Coronary artery (tissue), 2 donors: ENCODE measurements around the gene SFT2D1.

Source experiments
- DNase-seq: peaks from one replicate; pipeline ENCODE4 v3.0.0-alpha.2; 2017; ENCODE audit warnings: low spot score
- H3K27ac ChIP-seq, 2 donors: fragments of 200-600 bp; sonication (generic); one replicate each; pipeline ENCODE4 v1.5.1; 2016 to 2019
- H3K4me3 ChIP-seq: fragments of 200-600 bp; sonication (generic); 2 replicates; pipeline ENCODE4 v1.5.1; 2016; ENCODE audit warnings: mild to moderate bottlenecking, moderate library complexity
- TF ChIP-seq, protein P1 (sequence below): fragments of 200-600 bp; sonication (generic); IDR thresholded peaks from one replicate; pipeline ENCODE4 v1.5.1; 2019; ENCODE audit warnings: antibody characterized with exemption

The SFT2D1 gene

DNA sequence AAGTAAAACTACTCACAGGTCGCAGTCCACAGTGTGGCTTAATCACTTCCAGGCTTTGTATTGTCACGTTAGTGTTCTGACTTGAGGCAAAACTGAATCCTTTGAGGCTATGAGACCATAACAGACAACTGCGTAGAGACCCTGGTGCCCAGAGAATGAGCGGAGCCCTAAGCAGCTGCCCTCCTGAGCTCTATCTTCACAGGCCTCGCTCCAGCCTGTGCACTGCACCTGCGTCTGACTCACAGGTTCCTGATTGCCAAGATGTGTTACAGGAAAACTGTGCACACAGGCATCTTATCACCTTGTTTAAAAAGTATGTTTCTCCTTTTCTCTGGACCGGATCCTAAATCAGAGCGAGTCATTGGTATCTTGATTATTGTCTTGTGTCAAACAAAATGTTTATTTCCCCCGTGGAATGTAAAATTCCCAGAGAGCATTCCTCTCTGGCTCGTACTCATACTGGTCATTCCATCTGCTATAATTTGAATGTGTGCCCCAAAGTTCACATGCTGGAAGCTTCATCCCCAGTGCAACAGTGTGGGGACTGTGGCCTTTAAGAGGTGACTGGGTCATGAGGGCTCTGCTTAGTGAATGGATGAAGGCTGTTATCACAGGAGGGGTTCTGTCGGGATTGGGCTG, 59.8 kb downstream of the SFT2D1 start:
- no peak overlapping the region for H3K4me3 ChIP-seq
- no peak overlapping the region for H3K27ac ChIP-seq
- DNase-seq = no peak
- TF ChIP-seq, protein P1, sequence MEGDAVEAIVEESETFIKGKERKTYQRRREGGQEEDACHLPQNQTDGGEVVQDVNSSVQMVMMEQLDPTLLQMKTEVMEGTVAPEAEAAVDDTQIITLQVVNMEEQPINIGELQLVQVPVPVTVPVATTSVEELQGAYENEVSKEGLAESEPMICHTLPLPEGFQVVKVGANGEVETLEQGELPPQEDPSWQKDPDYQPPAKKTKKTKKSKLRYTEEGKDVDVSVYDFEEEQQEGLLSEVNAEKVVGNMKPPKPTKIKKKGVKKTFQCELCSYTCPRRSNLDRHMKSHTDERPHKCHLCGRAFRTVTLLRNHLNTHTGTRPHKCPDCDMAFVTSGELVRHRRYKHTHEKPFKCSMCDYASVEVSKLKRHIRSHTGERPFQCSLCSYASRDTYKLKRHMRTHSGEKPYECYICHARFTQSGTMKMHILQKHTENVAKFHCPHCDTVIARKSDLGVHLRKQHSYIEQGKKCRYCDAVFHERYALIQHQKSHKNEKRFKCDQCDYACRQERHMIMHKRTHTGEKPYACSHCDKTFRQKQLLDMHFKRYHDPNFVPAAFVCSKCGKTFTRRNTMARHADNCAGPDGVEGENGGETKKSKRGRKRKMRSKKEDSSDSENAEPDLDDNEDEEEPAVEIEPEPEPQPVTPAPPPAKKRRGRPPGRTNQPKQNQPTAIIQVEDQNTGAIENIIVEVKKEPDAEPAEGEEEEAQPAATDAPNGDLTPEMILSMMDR = no peak

DNA sequence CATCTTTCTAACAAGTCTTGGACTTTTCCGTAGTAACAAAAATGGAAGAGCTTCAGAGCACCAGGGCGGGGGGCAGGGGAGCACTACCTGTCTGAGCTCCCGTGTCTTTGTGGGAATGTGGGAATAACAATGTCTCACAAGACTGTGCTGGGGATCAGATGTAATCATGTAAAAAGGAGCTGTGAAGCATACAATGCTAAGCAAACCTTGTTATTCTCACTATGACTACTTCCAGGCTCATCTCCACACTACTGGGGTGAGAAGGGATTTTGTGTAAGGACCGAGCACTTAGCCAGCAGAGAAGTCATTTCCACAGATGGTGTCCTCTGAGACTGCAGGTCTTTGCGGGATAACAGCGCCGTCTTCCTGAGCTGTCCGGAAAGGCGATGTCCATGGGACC, 61.2 kb downstream of the SFT2D1 start:
- no peak overlapping the region for H3K4me3 ChIP-seq
- H3K27ac ChIP-seq = no peak overlapping the region
- no peak for DNase-seq
- TF ChIP-seq, protein P1 = no peak

DNA sequence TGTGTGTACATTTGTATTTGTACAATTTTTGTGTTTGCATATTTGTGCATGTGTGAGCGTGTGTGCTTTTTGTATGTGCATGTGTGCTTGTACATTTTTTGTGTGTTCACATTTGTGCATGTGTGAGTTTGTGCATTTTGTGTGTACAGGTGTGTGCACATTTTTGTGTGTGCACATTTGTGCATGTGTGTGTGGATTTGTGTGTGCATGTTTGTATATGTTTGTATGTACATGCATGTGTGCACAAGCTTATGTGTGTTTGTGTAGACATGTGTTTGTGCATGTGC, 63.0 kb downstream of the SFT2D1 start:
- DNase-seq = no peak
- TF ChIP-seq, protein P1 = no peak
- H3K4me3 ChIP-seq = no peak overlapping the region
- no peak overlapping the region for H3K27ac ChIP-seq

DNA sequence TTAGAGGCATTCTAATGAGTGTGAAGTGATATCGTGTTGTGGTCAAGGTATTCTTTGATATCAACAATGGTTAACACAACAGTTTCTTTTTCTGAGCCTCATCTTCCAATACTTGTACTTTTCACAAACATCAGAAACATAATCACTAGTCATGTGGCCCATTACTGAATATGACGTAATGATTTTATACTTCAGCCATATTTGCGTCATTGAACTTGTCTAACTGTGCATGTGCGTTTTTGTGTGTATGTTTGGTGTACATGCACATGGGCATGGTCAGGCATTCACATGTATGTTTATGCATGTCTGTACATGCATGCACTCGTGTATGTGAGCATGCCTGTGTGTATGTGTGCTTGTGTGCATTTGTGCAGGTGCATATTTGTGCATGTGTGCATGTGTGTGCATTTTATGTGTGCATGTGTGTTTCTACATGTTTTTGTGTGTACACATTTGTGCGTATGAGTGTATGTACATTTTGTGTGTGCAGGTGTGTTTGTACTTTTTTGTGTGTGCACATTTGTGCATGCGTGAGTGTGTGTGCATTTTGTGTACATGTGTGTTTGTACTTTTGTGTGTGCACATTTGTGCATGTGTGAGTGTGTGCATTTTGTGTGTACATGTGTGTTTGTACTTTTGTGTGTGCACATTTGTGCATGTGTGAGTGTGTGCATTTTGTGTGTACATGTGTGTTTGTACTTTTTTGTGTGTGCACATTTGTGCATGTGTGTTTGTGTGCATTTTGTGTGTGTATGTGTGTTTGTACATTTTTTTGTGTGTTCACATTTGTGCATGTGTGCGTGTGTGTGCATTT, 63.6 kb downstream of the SFT2D1 start:
- TF ChIP-seq, protein P1 = no peak
- Histone ChIP-seq H3K4me3 (no peak overlapping the region), H3K27ac (no peak overlapping the region)
- no peak for DNase-seq

DNA sequence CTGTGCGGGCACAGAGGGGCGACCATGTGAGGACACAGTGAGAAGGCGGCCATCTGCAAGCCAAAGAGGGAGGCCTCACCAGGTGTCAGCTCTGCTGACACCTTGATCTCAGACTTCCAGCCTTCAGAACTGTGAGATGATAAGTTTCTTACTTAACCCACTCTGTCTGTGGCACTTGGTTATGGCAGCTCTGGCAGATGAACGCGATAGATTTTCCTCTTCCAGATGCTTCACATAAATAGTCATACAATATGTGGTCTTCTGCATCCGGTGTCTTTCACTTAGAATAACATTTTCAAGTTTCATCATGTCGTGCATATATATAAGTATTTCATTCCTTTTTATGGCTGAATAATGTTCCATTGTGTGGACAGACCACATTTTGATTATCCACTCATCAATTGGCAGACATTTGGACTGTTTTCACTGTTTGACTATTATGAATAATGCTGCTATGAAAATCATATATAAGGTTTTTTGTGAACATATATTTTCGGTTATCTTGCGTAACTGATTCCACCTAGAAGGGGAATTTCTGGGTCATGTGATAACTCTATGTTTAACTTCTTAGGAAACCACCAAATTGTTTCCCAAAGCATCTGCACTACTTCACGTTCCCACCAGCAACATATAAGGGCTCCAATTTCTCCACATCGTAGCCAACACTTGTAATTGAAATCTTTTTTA, 64.3 kb downstream of the SFT2D1 start:
- DNase-seq = no peak
- TF ChIP-seq, protein P1 = no peak
- no peak overlapping the region for H3K4me3 ChIP-seq
- no peak overlapping the region for H3K27ac ChIP-seq

DNA sequence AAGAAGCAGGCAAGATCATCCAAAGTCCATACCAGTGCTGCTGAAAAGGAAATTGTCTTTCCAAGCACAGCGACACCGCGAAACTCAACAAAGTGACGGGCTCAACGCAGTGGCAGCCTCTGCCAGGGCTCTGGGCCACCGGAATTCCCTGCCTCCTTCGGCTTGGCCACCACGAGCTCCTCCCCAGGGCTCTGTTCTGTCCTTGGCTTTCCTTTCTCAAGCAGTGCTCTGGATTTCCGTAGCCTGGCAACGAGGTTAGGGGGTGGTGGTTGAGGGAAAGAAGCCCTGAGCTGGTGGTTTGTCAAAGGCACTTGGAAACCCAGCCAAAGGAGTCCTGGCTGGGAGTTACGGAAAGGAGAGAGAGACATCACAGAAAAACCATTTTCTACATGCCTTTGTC, 65.3 kb downstream of the SFT2D1 start:
- TF ChIP-seq, protein P1 = no peak
- no peak for DNase-seq
- H3K4me3 ChIP-seq = no peak overlapping the region
- no peak overlapping the region for H3K27ac ChIP-seq
